ENCODE results near the gene UBAC1. TPM values are rescaled to one million over a fixed set of nuclear protein-coding genes. Genes with fewer than 3 reads are reported as not detected.

Gene UBAC1
- total RNA-seq, 1 donor from 2014 or later: 36.1 TPM

DNA sequence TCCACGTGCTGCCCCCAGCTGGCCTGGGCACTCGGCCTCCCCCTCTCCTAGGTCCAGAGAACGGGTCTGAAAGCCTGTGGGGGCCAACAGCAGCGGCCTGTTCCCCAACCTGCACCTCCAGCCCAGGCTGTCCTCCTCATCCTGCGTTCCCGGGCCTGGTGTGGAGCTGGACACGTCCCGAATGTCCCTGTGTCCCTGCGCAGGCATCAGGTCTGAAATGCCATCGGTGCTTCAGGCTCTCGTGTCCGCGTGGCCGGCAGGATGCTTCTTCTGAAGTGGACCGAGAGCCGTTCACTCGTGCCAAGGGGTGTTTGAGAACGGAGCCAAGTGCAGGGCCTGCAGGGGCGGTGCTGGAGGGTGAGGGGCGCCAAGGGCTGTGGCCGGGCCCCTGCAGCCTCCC, 24.7 kb upstream of the UBAC1 start:
- H3K4me3 ChIP-seq (ENCODE audit: low read depth, low read length): no peak overlapping the region
- H3K27me3 ChIP-seq (ENCODE audit: control insufficient read depth, insufficient read depth, low read length): peaks cover 6% of the 10 kb centered on the region
- no peak for DNase-seq (ENCODE audit: low read depth)
- no peak for FAIRE-seq
- TF ChIP-seq, protein P1, sequence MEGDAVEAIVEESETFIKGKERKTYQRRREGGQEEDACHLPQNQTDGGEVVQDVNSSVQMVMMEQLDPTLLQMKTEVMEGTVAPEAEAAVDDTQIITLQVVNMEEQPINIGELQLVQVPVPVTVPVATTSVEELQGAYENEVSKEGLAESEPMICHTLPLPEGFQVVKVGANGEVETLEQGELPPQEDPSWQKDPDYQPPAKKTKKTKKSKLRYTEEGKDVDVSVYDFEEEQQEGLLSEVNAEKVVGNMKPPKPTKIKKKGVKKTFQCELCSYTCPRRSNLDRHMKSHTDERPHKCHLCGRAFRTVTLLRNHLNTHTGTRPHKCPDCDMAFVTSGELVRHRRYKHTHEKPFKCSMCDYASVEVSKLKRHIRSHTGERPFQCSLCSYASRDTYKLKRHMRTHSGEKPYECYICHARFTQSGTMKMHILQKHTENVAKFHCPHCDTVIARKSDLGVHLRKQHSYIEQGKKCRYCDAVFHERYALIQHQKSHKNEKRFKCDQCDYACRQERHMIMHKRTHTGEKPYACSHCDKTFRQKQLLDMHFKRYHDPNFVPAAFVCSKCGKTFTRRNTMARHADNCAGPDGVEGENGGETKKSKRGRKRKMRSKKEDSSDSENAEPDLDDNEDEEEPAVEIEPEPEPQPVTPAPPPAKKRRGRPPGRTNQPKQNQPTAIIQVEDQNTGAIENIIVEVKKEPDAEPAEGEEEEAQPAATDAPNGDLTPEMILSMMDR (IDR thresholded peaks at IDR 0.05; ENCODE audit: insufficient read depth, low read length, severe bottlenecking): no peak
- H3K36me3 ChIP-seq (ENCODE audit: control insufficient read depth, insufficient read depth, low read length): no peaks in the 10 kb centered on the region

DNA sequence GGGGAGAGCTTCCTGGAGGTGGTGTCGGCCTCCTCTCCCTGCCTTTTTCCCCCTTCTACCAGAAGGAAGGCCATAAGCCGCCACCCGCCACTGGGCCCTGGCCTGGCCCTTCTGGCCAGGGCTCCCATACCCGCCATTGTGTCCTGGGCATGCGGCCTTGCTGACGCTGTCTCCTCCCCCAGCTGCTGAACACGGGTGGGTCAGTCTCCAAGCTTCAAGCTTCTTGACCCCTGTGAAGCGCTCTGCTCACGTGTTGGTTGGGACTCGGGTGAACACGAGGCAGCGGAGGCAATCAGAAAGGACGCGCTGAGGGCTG, 24.2 kb upstream of the UBAC1 start:
- Histone ChIP-seq H3K27me3 (ENCODE audit: control insufficient read depth, insufficient read depth, low read length) (peaks cover 5% of the 10 kb centered on the region), H3K4me3 (ENCODE audit: low read depth, low read length) (no peak overlapping the region), H3K36me3 (ENCODE audit: control insufficient read depth, insufficient read depth, low read length) (no peaks in the 10 kb centered on the region)
- DNase-seq (ENCODE audit: low read depth) (no peak), FAIRE-seq (no peak)
- TF ChIP-seq, protein P1 (IDR thresholded peaks at IDR 0.05; ENCODE audit: insufficient read depth, low read length, severe bottlenecking): no peak

DNA sequence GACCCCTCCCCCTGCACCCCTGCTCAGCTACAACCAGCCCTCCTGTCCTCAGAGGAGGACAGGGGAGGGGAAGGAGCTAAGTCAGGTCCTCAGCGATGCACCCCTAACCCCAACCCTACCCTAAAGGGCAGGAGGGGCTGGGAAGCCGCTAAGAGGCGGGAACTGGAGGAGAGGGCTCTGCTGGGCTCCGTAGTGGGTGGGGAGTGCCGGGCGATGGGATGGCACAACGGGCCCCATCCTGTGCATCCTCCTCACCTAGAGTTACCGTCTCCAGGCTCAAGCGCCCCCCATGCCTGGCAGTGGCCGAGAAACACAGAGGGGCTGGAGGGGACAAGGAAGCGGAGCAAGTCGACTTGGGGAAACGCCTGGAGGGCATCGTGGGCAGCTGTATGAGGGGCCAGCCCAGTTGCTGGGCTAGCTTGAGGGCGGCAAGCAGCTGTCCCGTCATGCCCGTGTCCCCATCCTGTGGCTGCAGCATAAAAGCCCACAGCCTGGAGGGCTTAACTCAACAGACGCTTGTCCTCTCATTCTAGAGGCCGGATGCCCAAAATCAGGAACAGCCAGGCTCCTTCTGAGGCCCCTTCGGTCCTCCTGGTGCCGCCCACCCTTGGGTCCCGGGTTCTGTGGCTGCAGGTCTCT, 23.0 kb upstream of the UBAC1 start:
- Histone ChIP-seq H3K36me3 (ENCODE audit: control insufficient read depth, insufficient read depth, low read length) (no peaks in the 10 kb centered on the region), H3K27me3 (ENCODE audit: control insufficient read depth, insufficient read depth, low read length) (no peaks in the 10 kb centered on the region), H3K4me3 (ENCODE audit: low read depth, low read length) (no peak overlapping the region)
- TF ChIP-seq, protein P1 (IDR thresholded peaks at IDR 0.05; ENCODE audit: insufficient read depth, low read length, severe bottlenecking): no peak
- FAIRE-seq (no peak), DNase-seq (ENCODE audit: low read depth) (no peak)

- FAIRE-seq: no peak
- no peaks in the 10 kb centered on the region for H3K36me3 ChIP-seq (ENCODE audit: control insufficient read depth, insufficient read depth, low read length)
- no peaks in the 10 kb centered on the region for H3K27me3 ChIP-seq (ENCODE audit: control insufficient read depth, insufficient read depth, low read length)
- no peak for DNase-seq (ENCODE audit: low read depth)
- TF ChIP-seq, protein P1 (IDR thresholded peaks at IDR 0.05; ENCODE audit: insufficient read depth, low read length, severe bottlenecking): no peak
- H3K4me3 ChIP-seq (ENCODE audit: low read depth, low read length): no peak overlapping the region
These were observed 22.3 kb upstream of the UBAC1 start for GRCh38 chr9:135983208-135984071.

- no peak for DNase-seq (ENCODE audit: low read depth)
- H3K36me3 ChIP-seq (ENCODE audit: control insufficient read depth, insufficient read depth, low read length): no peaks in the 10 kb centered on the region
- peak; percentile 93 for FAIRE-seq
- no peak overlapping the region for H3K4me3 ChIP-seq (ENCODE audit: low read depth, low read length)
- H3K27me3 ChIP-seq (ENCODE audit: control insufficient read depth, insufficient read depth, low read length): no peaks in the 10 kb centered on the region
- TF ChIP-seq, protein P1 (IDR thresholded peaks at IDR 0.05; ENCODE audit: insufficient read depth, low read length, severe bottlenecking): no peak
These were observed 21.5 kb upstream of the UBAC1 start for GRCh38 chr9:135982499-135983207.
